Measurements from ENCODE around the gene CARS1. TPM values are rescaled to one million over a fixed set of nuclear protein-coding genes. Genes with fewer than 3 reads are reported as not detected.

CARS1 gene
- total and polyA plus RNA-seq, 2 of the 8 experiments (the other 6 are each of a cell fraction or from before 2014, with no cell fraction given), result 44.1 to 100 TPM

- Histone ChIP-seq H3K79me2 (ENCODE audit: control insufficient read depth in 1 of 2, insufficient read depth in 2 of 2, low read length in 2 of 2) (peaks cover 71 to 85% of the 10 kb centered on the region in 2 experiments), H3K4ac (replicated peaks; ENCODE audit: insufficient read length, low read depth, low read length) (no peak overlapping the region), H3K4me3 (ENCODE audit: extremely low read depth in 1 of 4, insufficient read depth in 2 of 4, low read depth in 3 of 4, low read length in 4 of 4) (peak overlapping the region in 1 of 4 experiments; percentile 76; a peak in 2 of 8 replicates), H4K91ac (replicated peaks; ENCODE audit: insufficient read length, low read length) (no peak overlapping the region), H2BK15ac (ENCODE audit: low read length) (no peak overlapping the region), H3K9me3 (ENCODE audit: insufficient read depth in 2 of 2, low read depth in 1 of 2, low read length in 1 of 2) (no peaks in the 10 kb centered on the region), H3K18ac (ENCODE audit: extremely low read depth, low read length) (no peak overlapping the region), H4K8ac (ENCODE audit: extremely low read depth, insufficient read depth, low read length) (peak overlapping the region; percentile 28; the same call in 1 of the 2 replicates), H2BK20ac (ENCODE audit: low read length) (no peak overlapping the region), H2BK5ac (ENCODE audit: low read depth, low read length) (no peak overlapping the region), H3K14ac (ENCODE audit: insufficient read length) (no peak overlapping the region), H3K23me2 (ENCODE audit: low read depth, low read length) (peaks cover 11% of the 10 kb centered on the region), H3K9ac (replicated peaks in 1 of 4; ENCODE audit: extremely low read depth in 1 of 4, low read depth in 3 of 4, low read length in 3 of 4) (no peak overlapping the region), H2AFZ (ENCODE audit: low read length) (no peak overlapping the region), H4K20me1 (replicated peaks in 1 of 2; ENCODE audit: control insufficient read depth in 1 of 2, insufficient read depth in 2 of 2, low read length in 2 of 2) (peaks cover 18 to 22% of the 10 kb centered on the region in 2 experiments), H2BK12ac (ENCODE audit: low read depth, low read length) (no peak overlapping the region), H3K79me1 (ENCODE audit: low read depth, low read length) (peaks cover 11% of the 10 kb centered on the region), H3K4me1 (replicated peaks in 1 of 4; ENCODE audit: control insufficient read depth in 3 of 4, insufficient read depth in 4 of 4, low read length in 3 of 4) (peaks cover 6 to 18% (median 8%) of the 10 kb centered on the region in 4 experiments; a peak in 6 of 7 replicates), H3K27ac (ENCODE audit: low read depth, low read length) (no peak overlapping the region), H3K27me3 (replicated peaks in 1 of 4; ENCODE audit: control insufficient read depth in 3 of 4, extremely low read depth in 1 of 4, insufficient read depth in 3 of 4, low read length in 3 of 4) (no peaks in the 10 kb centered on the region), H3K36me3 (ENCODE audit: control insufficient read depth in 2 of 4, insufficient read depth in 4 of 4, low read length in 3 of 4) (peaks cover 0 to 7% (median 0%) of the 10 kb centered on the region in 4 experiments; a peak in 3 of 8 replicates), H3K23ac (ENCODE audit: insufficient read length) (no peak overlapping the region), H4K5ac (ENCODE audit: insufficient read length, low read depth, low read length) (no peak overlapping the region), H3K56ac (replicated peaks; ENCODE audit: insufficient read length, low read depth, low read length) (no peak overlapping the region), H2AK5ac (ENCODE audit: low read depth, low read length) (no peak overlapping the region), H2BK120ac (replicated peaks; ENCODE audit: low read depth, low read length) (no peak overlapping the region), H3K4me2 (ENCODE audit: insufficient read depth in 1 of 2, low read depth in 2 of 2, low read length in 2 of 2) (peak overlapping the region; percentile 77 to 88; a peak in 3 of 4 replicates)
- CTCF ChIA-PET (ENCODE audit: partially characterized antibody), result interaction anchor here (1.2 to 2.7 kb wide), 2 partner anchors 13 to 32 kb away, joined by 5 to 18 read pairs; no protein-coding TSS in a partner anchor
- TF ChIP-seq ASH2L (IDR thresholded peaks at IDR 0.05; ENCODE audit: low read length) (no peak), SAP30 (IDR thresholded peaks at IDR 0.05; ENCODE audit: insufficient read depth, insufficient replicate concordance, low read length) (no peak), CBX8 (IDR thresholded peaks at IDR 0.05; ENCODE audit: borderline replicate concordance, low read depth, low read length) (no peak), HDAC2 (IDR thresholded peaks at IDR 0.05; ENCODE audit: borderline replicate concordance in 1 of 2, low read depth in 2 of 2, low read length in 2 of 2) (no peak), BRCA1 (IDR thresholded peaks at IDR 0.05; ENCODE audit: low read depth, low read length) (no peak), CBX5 (IDR thresholded peaks at IDR 0.05; ENCODE audit: low read depth, low read length) (no peak)
- 86% methylated on average over 11 of the region's 11 CpGs; no CpG with 5 or more reads in 1 of the 2 experiments for WGBS, 2 experiments (ENCODE audit: extremely low coverage in 1 of 2, insufficient coverage in 1 of 2, insufficient read length in 1 of 2, insufficient replicate concordance in 2 of 2, low coverage in 1 of 2, low lambda C conversion rate in 2 of 2, missing lambda C conversion rate in 1 of 2)
- DNase-seq (ENCODE audit: low read depth in 1 of 2, low spot score in 2 of 2) (no peak), FAIRE-seq (no peak)
- POLR2A ChIA-PET (ENCODE audit: partially characterized antibody), result interaction anchor here (0.8 to 2.4 kb wide), 2 partner anchors 9 to 27 kb away, joined by 4 to 12 read pairs; no protein-coding TSS in a partner anchor
These were observed 69.1 kb downstream of the CARS1 start for GRCh38 chr11:2987881-2988861.
